Retina (tissue), 1 donor: ENCODE measurements around the gene DHRS7C.
"Not testable (repeated sequence)": the region's sequence is repeated elsewhere in the genome, so short reads cannot be mapped to it uniquely, and the experiment has no call there.

ENCODE experiments used
- DNase-seq: peaks from one replicate; pipeline ENCODE4 v3.0.0-alpha.2; 2016

The DHRS7C gene

DNA sequence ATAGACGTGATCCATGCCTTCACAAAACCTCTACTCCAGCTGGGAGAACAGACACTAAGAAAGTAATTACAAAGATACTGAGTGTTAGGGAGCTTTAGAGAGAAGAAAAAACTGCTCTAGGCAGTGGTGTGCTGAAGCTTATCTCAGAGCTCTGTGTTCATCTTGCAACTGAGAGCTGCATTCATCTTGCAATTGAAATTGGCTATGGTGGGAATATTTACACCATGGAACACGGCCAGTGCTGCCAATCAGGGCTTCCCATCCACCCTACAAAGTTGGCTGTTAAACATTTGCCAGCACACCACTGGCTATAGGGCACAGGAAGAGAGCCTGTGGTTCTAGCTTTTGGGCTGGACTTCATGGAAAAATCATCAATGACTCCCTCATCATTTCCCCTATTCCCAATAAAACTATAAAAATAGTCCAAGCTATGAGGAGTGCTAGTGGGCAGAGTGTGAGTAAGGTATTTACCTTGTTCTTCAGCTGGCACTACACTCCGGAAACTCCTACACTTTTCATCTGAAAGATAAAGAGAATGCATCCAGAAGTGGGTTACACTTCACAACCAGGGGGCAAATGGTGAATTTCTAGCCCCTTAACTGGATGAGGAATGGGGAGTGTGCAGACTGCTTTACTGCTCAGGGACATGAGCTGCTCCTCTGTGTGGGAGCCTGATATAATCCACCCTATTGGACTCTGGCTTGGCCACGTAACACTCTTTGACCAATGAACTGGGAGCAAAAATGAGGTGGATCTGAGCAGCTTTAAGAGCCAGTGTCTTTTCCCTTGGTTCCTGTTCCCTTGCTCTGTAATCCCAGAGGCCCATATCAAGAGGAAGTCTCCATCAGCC is 18.9 kb upstream of the DHRS7C start:
- DNase-seq: no peak

DNA sequence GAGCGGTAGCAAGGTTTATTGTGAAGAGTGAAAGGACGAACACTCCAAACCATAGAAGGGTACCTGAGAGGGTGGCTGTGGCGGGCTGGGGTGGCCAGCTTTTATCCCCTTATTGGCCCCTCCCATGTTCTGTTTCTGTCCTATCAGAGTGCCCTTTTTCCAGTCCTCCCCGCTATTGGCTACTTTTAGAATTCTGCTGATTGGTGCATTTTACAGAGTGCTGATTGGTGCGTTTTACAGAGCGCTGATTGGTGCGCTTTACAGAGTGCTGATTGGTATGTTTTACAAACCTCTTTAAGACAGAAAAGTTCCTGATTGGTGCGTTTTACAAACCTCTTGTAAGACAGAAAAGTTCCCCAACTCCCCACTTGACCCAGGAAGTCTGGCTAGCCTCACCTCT is 18.0 kb upstream of the DHRS7C start:
- DNase-seq: no peak

DNA sequence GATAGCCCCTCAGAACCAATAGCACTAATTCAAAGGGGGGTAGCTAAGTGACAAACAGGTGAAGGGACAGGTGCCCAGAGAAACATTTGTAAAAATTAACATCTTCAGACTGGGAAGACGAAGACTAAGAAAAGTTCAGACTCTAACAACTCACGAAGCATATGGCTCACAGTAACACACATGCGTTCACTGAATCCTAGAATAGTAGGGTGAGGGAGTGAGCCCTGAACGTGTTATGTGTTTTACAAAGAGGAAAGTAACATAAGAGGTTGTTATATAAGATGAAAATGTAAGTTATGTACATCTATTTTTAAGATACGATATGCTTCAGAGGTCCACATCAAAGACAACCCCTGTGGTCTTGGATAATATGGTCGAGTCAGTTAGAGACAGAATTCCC is 15.3 kb upstream of the DHRS7C start:
- no peak for DNase-seq

DNA sequence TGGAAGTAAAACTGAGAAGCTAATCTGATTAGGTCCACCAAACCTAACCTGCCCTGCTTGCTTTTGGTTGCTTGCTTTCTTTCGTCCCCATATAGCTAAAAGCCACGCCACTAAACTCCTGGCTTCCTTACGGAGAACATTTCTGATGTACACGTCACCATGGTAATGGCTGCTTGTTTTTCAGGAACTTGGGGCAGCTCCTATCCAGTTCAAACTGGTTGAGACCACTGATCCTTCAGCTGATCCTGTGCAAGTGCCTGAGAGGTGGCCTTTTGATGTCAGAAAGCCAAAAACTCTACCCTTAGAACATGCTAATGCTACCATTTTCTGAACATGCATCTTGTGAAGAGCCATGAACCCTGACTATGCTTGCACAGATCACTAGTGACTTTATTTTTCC is 14.4 kb upstream of the DHRS7C start:
- no peak for DNase-seq

DNA sequence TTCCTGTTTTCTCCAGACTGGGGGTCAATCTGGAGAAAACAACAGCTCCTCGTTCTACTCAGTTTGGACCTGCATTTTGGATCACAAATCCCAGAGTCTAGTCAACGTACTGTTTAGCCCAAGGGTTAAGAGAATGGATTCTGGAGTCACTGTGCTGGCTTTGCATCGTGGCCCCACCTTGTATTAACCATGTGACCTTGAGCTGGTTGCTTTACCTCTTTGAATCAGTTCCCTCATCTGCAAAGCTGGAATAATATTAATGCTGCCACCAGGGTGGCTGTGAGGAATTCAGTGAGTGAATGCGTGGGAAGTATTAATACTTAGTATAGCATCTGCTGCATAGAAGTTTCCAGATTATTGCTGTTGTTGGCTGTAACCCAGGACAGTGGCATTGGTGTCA is 11.3 kb upstream of the DHRS7C start:
- DNase-seq: no peak

DNA sequence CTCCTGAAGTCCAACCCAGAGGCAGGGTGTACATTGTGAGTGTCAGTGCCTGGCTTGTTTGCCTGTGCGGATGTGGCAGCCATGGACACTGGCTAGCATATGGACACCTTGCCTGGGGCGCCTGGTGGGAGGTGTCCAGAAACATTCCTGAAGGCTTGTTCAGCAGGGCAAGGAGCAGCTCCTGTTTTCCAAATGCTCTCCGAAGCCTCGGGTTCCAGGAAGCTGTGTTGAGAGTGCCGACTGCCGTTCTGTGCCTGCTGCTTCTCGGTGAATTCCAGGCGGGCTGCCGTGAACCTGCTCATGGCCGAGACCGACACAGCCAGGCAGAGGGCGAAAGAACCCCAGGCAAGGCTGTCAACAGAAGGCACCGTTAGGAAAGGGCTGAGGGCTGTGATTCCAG is 10.9 kb upstream of the DHRS7C start:
- DNase-seq: no peak

DNA sequence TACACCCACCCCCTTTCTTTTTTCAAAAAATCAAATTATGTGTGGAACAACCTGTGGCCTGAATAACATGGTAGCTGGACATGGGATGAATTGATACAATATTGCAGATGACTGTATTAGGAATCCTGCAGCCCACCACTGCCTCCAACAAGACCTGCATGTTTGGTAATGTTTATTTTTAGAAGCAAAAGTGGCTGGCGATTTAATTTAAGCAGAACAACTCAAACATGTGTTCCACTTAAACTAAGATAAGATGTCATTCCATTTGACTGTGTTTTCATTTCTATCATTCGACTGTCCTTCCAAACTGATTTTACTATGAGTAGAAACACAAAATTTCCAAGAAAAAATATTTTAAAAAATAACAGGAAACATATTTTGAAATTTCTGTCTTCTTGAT is 10.1 kb upstream of the DHRS7C start:
- DNase-seq: no peak

DNA sequence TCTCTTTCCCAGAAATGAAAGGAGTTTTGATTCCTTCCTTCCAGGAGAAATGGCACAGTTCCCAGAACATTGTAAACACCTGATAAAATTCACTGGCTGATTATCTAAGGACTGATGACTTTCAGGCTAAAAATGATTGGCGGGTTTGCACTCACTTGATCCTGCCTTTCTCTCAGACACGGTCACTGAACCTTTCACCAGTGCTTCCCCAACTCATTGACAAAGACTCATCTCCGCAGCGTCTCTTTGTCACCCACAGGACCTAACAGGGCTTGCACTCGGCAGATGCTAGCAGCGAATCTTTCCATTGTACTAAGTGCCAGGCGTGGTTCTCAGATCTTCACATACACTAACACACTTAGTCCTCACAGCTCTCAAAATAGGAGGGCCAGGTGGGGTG is 7.3 kb upstream of the DHRS7C start:
- DNase-seq: no peak

DNA sequence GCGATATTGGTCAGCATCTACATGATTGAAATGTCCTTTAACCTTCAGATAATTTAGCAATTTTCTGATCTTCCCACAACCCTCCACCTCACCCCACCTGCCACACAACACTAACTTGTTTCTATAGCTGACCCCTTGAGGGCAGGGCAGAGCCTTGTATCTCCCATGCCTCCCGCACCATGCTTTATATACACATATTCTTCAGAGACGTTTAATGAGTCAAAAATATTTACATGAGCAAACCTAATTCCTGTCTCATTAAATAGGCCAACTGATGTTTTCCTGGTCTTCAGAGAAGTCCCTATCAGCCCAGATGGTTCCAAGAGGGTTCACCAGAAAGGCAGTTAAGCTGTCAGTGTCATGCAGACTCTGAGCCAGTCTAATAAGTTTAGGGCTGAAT is 6.6 kb upstream of the DHRS7C start:
- DNase-seq: no peak

DNA sequence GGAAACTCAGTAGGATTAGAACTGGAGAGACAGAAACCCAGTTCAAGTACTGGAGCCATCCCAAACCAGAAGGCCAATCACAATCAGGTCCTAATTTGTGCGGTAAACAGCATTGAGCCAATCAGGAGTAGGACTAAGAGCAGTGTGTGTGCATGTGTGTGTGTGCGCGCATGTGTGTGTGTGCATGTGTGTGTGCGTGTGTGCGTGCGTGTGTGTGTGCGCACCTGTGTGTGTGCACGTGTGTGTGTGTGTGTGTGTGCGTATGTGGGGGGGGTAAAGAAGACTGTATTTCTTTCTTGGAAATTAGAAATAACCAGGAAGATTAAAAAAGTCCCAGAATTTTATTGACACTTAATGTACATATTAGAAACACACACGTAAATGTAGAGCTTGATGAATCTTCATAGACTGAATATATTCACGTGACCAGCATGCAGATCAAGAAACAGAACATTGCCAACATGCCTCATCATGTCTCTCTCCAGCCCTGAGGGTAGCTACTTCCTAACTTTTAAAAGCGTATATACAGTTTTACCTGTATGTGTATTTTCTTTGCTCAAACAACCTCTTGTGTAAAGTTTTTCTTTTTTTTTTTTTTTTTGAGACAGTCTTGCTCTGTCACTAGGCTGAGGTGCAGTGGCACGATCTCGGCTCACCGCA is 919 bp upstream of the DHRS7C start:
- no peak for DNase-seq

DNA sequence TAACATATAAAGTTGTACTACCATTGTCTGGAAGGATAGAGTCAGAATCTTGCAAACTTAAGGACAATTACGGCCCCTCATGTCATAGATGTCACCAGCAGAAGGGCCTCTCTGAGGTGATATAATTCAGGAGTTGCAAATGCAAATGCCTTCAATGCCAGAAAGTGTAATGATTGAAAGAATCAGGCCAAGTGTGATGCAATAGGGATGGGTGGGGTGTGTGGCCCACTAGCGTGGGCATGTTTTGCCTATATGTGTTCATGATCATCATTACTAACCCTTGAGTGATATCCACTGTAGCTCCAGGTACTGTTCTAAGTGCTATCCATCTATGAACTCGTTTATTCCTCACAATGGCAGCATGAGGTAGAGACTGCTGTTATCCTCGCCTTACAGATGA is 1.1 kb downstream of the DHRS7C start:
- no peak for DNase-seq

DNA sequence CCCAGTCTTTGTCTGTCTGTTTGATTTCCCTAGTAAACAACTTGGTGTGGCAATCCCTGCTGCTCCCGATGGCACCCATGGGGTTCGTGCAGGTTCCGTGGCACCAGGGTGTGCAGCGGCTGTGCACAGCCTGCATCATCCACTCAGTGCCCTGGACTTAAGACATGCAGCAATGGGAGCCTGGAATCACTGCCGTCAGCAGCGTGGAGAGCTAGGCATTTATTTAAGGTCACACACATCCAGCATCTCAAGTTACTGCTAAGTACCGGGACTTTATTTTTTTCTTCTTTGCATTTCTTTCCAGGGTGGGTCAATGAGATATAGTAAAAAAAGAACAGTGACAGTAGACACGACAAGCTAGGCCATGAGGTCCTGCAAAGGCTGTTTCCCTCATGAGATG is 2.8 kb downstream of the DHRS7C start:
- no peak for DNase-seq

DNA sequence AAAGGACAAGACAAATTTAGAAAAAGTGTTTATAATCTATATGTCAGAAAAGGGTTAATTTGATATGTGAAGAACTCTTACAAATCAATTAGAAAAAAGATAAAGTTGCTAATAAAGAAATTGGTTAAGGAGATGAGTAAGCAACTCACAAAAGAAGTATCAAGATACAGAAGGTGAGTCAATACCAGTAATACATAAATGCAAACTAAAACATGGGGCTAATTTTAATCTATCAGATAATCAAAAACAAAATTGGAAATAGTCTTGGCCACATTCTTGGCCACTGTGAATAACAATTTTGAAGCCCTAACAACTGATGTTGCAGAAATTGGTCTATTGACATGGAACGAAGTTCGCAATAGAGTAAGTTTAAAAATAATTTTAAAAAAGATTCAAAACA is 6.8 kb downstream of the DHRS7C start:
- no peak for DNase-seq

DNA sequence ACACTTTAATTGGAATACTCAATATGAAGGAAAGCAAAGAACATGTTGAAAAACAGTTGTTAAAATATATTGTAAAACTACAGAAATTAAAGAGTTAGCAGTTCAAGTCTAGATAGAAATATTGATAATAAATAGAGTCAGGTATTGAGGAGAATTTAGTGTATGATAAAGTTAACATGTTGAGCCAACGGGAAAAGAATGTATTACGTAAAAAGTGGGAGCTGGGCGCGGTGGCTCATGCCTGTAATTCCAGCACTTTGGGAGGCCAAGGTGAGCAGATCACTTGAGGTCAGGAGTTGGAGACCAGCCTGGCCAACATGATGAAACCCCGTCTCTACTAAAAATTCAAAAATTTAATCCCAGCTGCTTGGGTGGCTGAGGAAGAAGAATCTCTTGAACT is 7.9 kb downstream of the DHRS7C start:
- DNase-seq: not testable (repeated sequence)

DNA sequence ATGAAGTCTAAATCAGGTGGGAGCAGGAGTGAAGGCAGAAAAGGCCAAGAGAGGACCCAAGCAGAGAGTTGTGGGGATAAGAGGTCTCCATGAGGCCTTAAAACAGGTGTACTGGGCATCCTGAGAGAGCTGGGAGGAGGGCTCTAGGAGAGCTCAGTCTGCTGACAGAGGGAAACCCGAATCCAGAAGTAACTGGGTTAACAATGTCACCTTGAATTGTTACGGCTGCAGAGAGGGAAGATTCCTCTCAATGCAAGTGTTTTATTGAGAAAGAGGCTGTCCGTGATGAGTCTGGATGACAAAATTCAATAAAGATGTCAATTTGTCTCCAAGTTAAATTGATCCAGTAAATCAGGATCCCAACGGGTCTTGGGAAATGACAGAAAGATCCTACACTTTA is 8.3 kb downstream of the DHRS7C start:
- no peak for DNase-seq

DNA sequence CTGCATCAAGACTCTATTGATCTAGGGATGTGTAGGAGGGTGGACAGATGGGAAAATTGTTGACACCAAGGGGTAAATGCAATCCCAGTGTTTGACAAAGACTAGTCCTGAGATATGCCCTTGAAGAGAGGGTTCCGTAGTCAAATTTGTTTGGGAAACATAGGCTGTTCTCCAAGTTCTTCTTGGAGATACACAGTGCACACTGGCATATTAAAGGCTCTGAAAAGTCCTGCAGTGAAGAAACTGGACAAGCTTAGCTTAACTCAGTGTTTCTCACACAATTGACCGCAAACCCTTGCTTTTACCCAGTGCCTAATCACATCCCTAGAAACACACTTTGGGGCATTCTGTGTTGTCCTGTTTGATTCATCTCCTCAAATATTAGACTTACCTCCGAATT is 10.8 kb downstream of the DHRS7C start:
- no peak for DNase-seq

DNA sequence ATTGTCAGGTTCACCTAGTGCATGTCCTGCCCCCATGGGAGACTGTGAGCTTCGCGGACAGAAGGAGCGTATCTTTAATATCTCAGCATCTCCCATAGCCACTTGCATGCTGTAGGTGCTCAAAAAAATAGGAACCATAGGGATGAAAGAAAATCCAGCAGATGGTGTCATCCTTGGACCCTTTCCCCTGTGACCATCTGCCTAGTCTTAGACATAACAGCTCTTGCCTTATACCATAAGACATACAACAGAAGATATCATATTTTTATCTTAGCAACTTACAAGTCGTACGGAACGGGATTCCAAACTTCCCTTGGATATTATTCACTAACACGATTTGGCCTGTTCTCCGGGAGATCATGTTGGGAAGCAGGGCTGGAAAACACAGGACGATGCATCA is 14.5 kb downstream of the DHRS7C start:
- no peak for DNase-seq

DNA sequence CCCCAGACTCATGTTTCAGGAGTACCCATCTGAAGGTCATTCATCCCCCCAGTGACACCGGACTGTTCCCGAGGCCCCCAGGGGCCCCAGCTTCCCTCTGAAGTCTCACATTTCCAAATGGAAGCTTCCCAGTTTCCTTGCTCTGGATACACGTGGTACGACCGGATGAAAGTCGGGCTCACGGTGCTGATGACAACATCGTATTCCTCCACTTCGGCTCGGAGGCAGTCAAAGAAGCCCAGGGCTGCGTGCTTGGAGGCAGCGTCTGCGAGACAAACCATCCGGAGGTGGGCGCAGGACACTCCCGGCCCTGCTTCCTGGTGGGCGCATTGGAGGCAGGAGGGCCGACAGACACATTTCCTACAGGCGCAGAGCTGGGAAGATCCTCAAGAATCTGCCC is 18.7 kb downstream of the DHRS7C start:
- no peak for DNase-seq

DNA sequence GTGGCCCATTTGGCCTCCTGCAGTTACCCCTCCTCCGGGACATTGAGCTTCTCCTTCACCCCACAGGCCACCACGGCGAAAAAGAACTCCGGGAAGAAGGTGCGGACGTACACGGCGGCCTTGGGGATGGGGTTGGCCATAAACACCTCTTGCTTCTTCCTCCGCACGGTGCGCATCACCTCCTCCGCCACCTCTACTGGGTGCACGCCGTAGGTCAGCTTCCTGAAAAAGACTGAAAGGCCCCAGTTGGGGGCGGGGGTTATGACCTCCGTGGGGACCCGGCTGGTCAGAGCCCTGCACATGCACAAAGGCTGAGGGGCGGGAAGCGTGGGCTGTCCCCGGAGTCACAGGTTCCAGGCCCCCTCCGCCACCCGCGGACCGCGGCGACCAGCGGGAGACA is 19.9 kb downstream of the DHRS7C start:
- DNase-seq: no peak

DNA sequence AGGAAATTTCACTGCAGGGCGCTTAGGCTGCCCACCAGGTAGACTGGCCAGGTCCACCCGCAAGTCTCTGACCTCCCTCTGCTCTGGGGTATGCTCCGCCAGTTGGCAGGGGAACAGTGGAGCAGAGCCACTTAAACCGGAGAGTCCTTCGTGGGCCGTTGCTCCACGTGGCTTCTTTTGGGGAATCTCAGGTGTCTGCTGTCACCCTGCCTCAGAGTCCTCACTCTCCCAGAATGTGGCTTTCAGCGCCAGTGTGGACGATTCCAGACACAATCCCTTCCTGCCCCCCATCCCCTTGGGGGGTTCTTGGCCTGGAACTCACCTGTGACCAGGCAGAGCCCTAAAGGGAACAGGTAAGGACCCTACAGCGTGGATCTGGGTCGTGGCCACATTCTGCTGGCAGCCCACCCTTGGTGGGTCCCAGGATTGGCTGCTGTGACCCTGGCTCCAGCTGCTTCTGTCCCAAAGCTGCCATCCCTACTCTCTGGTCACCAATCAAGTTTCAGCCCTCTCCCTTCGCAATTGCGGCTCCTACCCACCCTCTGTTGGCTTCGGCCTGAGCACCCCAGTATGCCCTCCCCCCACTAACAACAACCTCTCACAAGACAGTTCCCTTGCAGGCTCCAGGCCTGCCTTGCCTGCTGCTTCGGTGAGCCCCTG is 22.2 kb downstream of the DHRS7C start:
- no peak for DNase-seq

DNA sequence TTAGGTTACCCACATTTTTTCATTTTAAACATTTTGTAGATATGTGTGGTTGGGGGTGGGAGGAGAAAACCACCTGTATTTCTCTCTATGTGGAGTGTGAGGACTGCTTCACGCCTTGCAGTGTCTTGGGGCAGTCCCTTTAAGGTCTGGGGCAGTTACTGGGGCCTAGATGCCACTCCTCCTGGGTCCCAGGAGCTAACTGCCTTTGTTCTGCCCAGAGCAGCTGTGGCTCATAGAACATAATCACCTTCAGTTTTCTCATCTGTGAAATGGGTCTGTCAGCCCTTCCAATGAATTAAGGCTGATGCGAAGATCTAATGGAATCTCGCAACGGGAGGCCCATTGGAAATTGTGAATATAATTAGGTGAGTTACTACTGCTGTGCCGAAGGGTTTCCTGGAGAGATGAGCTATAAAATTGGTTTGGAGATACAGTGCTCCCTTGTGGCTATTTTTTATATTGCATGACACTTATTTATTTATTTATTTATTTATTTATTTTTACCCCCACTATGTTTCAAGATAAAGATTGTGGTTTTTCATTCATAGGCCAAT is 22.9 kb downstream of the DHRS7C start:
- DNase-seq: no peak

DNA sequence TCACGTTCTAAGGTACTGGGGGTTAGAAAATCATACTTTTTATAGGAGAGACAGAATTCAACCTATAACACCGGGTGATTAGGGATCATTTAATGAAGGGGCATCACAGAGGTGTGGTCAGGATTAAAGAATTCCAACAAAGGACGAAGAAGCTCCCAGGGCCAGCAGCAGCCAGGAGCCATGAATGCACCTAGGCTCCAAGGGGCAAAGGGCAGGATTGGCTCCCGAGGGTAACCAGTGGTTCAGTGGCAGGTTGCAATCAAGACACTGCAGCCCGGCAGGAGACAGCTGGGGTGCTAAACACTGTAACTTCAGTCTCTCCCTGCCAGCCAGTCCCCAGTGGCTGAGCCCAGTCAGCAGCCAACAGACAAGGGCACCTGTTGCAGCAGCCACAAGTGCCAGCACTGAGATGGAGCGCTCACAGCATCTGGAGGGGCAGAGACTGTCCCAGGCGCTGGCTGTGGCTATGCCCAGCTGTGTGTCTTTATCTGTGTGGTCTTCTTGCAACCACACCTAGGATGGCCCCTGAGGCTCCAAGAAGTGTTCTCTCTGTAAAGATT is 23.9 kb downstream of the DHRS7C start:
- DNase-seq: no peak

DNA sequence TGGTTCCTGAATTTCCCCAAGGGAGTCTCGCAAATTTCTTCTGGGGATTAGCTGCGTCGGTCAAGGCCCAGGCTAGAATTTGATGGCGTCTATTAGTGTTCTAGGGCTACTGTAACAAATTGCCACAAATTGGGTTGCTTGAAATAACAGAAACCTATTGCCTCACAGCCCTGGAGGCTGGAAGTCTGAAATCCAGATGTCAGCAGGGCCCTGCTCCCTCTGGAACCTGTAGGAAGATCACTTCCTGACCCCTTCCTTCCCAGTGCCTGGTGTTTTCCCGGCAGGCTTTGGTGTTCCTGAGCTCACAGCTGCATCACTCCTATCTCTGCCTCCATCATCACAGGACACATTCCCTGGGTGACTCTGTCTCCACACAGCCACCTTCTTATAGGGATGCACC is 24.4 kb downstream of the DHRS7C start:
- DNase-seq: no peak

DNA sequence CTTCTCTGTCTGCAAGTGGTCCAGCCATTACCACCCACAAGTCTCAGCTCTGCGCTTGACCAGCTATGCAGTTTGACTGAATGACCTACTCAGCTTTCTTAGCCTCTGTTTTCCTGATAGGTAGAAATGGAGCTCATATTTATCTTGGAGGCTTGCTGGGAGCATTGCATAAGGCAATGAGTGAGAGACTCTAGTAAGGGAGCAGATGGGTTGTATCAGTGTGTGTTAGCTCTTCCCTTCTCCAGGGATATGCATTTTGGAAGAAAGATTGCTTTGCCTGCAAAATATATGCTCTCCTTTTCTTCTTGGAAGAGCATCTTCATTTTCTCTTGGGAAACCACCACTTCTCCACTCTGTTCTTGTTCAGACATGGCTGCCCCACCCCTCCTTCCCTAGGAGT is 26.1 kb downstream of the DHRS7C start:
- no peak for DNase-seq
